Measurements from ENCODE around the gene GPNMB. TPM values are rescaled to one million over a fixed set of nuclear protein-coding genes. Genes with fewer than 3 reads are reported as not detected.

GPNMB gene
- total RNA-seq, 2 donors from 2014 or later, result 10.0 to 49.9 TPM

DNA sequence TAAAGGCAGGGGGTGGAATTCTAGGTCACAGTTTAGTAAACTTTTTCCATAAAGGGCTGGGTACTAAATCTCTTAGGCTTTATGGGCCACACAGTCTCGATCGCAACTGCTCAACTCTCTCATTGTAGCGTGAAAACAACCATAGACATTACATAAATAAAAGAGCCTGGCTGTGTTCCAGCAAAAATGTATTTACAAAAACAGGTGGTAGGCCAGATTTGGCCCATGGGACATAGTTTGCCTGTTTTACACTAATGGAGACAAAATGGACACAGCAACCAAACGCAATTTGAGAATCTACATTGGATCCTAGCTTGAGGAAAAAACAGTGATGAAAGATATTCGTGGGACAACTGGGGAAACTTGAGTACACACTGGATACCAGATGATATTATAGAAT, 29.3 kb downstream of the GPNMB start:
- Histone ChIP-seq H3K36me3 (no peaks in the 10 kb centered on the region), H3K4me3 (no peak overlapping the region), H3K4me1 (replicated peaks) (no peaks in the 10 kb centered on the region), H3K27ac (no peak overlapping the region), H3K9me3 (no peaks in the 10 kb centered on the region), H3K27me3 (replicated peaks; ENCODE audit: insufficient read depth) (no peaks in the 10 kb centered on the region)
- intact Hi-C loops (cut with DNase I), result loop anchor here (10.0 kb wide), 1 partner anchor 269 kb away; no protein-coding TSS in a partner anchor
- 81% methylated on average over 5 of the region's 5 CpGs for WGBS
- no peak for TF ChIP-seq POLR2AphosphoS5 (IDR thresholded peaks at IDR 0.05)
- no peak for TF ChIP-seq POLR2A (IDR thresholded peaks at IDR 0.05)
- TF ChIP-seq, protein P1, sequence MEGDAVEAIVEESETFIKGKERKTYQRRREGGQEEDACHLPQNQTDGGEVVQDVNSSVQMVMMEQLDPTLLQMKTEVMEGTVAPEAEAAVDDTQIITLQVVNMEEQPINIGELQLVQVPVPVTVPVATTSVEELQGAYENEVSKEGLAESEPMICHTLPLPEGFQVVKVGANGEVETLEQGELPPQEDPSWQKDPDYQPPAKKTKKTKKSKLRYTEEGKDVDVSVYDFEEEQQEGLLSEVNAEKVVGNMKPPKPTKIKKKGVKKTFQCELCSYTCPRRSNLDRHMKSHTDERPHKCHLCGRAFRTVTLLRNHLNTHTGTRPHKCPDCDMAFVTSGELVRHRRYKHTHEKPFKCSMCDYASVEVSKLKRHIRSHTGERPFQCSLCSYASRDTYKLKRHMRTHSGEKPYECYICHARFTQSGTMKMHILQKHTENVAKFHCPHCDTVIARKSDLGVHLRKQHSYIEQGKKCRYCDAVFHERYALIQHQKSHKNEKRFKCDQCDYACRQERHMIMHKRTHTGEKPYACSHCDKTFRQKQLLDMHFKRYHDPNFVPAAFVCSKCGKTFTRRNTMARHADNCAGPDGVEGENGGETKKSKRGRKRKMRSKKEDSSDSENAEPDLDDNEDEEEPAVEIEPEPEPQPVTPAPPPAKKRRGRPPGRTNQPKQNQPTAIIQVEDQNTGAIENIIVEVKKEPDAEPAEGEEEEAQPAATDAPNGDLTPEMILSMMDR (IDR thresholded peaks at IDR 0.05), result no peak
- DNase-seq (ENCODE audit: low spot score), result no peak

DNA sequence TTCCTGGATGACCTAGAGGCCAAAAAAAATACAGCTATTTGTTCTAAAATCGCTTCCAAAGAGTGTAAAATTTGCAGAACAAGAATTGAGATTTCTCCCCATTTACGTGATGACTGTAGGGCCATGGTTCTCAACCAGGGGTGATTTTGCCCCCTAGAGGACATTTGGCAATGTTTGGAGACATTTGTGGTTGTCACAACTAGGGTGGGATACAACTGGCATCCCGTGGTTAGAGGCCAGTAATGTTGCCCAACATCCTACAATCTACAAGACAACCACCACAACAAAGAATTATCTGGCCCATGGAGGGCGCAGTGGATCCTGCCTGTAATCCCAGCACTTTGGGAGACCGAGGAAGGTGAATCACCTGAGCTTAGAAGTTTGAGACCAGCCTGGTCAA, 29.8 kb downstream of the GPNMB start:
- intact Hi-C loops (cut with DNase I), result loop anchor here (10.0 kb wide), 1 partner anchor 268 kb away; no protein-coding TSS in a partner anchor
- no peak for DNase-seq (ENCODE audit: low spot score)
- no peaks in the 10 kb centered on the region for H3K36me3 ChIP-seq

DNA sequence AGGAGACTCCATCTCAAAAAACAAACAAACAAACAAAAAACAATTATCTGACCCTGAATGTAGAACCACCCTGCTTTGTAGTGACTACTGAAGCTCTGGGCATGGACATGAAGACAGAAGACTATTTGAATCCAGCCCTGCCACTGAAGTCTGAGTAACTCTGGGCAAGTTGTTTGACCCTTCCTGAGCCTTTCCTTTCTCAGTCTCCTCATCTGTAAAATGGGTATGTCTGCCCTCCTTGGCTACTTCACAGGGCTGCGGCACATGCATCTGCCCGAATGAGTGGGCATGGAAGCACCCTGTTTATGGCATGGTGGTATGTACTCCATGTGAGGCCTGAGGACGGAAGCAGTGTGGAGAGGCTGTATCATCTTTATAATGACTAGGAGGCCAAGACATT, 30.4 kb downstream of the GPNMB start:
- intact Hi-C loops (cut with DNase I), result loop anchor here (10.0 kb wide), 1 partner anchor 268 kb away; no protein-coding TSS in a partner anchor
- DNase-seq (ENCODE audit: low spot score), result no peak
- WGBS, result 87% methylated on average over 3 of the region's 3 CpGs
- Histone ChIP-seq H3K4me3 (no peak overlapping the region), H3K9me3 (no peaks in the 10 kb centered on the region), H3K36me3 (no peaks in the 10 kb centered on the region), H3K4me1 (replicated peaks) (no peaks in the 10 kb centered on the region), H3K27me3 (replicated peaks; ENCODE audit: insufficient read depth) (no peaks in the 10 kb centered on the region), H3K27ac (no peak overlapping the region)
- no peak for TF ChIP-seq POLR2AphosphoS5 (IDR thresholded peaks at IDR 0.05)
- TF ChIP-seq, protein P1 (IDR thresholded peaks at IDR 0.05), result no peak
- no peak for TF ChIP-seq POLR2A (IDR thresholded peaks at IDR 0.05)

More for the DNA sequence above, 29.8 kb downstream of the GPNMB start:
- H3K27me3 ChIP-seq (replicated peaks; ENCODE audit: insufficient read depth), result no peaks in the 10 kb centered on the region
- H3K9me3 ChIP-seq, result no peaks in the 10 kb centered on the region
- TF ChIP-seq POLR2AphosphoS5 (IDR thresholded peaks at IDR 0.05) (no peak), POLR2A (IDR thresholded peaks at IDR 0.05) (no peak)
- TF ChIP-seq, protein P1 (IDR thresholded peaks at IDR 0.05), result no peak
- no peak overlapping the region for H3K4me3 ChIP-seq
- H3K4me1 ChIP-seq (replicated peaks), result no peaks in the 10 kb centered on the region
- no peak overlapping the region for H3K27ac ChIP-seq
- WGBS, result 73% methylated on average over 5 of the region's 5 CpGs

DNA sequence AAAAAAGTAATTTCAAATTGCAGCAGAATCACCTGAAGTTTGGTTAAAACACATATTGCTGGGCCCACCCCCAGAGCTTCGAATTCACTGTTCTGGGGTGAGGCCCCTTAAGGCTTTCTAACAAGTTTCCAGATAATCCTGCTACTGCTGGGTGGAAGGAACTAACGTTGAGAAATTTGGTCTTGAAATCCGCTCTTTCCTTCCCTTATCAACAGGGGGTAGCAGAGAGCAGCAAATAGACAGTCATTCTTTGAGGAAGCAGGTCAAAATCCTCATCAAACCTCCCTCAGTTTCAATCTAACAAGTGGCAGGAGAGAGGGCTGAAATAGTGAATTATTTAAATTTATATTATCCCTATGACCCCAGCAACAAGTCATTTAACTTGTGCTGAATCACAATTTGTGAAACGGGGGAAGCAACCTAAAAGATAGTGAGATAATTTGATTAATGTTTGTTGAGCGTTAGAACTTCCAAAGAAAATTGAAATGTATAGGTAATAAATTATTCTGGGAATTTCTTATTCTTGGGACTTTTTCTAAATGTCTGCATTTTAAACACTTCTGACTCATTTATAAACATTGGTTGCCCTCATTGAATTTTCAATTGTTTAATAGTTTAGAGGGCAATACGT, 30.9 kb downstream of the GPNMB start:
- H3K4me3 ChIP-seq, result no peak overlapping the region
- H3K4me1 ChIP-seq (replicated peaks), result no peaks in the 10 kb centered on the region
- no peaks in the 10 kb centered on the region for H3K27me3 ChIP-seq (replicated peaks; ENCODE audit: insufficient read depth)
- no peaks in the 10 kb centered on the region for H3K9me3 ChIP-seq
- no peak overlapping the region for H3K27ac ChIP-seq
- intact Hi-C loops (cut with DNase I), result loop anchor here (10.0 kb wide), 1 partner anchor 267 kb away; no protein-coding TSS in a partner anchor
- 34% methylated on average over 6 of the region's 6 CpGs for WGBS
- no peak for TF ChIP-seq POLR2A (IDR thresholded peaks at IDR 0.05)
- no peak for TF ChIP-seq POLR2AphosphoS5 (IDR thresholded peaks at IDR 0.05)
- TF ChIP-seq, protein P1 (IDR thresholded peaks at IDR 0.05), result peak in 3 of 4 experiments; percentile 43 to 63 (median 60)
- H3K36me3 ChIP-seq, result no peaks in the 10 kb centered on the region
- peak; percentile 20 for DNase-seq (ENCODE audit: low spot score)

Data from prostate gland (tissue), 2 donors.